Tibial artery (tissue), 4 donors: ENCODE measurements around the gene MRPS6.

Source experiments
- DNase-seq, 2 donors: peaks; one replicate each; pipeline ENCODE4 v3.0.0-alpha.2; 2019
- H3K27ac ChIP-seq, 2 donors: fragments of 200-600 bp; sonication (generic) in 1 of 2; 1 replicate in 1 of 2; 2 replicates in 1 of 2; pipeline ENCODE4 v1.5.1; 2018 to 2019; ENCODE audit warnings: mild to moderate bottlenecking in 1 of 2
- H3K27me3 ChIP-seq, 2 donors: fragments of 200-600 bp; sonication (generic) in 1 of 2; one replicate each; pipeline versions ENCODE4 v1.5.1 to v1.6.0; 2016 to 2019
- H3K36me3 ChIP-seq, 3 donors: fragments of 200-600 bp; sonication (generic) in 2 of 3; one replicate each; pipeline ENCODE4 v1.5.1; 2016 to 2019; ENCODE audit warnings: mild to moderate bottlenecking in 2 of 3
- H3K4me1 ChIP-seq, 4 donors: fragments of 200-600 bp; sonication (generic) in 2 of 4; 1 replicate in 3 of 4; 2 replicates in 1 of 4; pipeline ENCODE4 v1.5.1; 2016 to 2019
- H3K4me3 ChIP-seq, 2 donors: fragments of 200-600 bp; sonication (generic) in 1 of 2; 1 replicate in 1 of 2; 2 replicates in 1 of 2; pipeline ENCODE4 v1.5.1; 2018 to 2019; ENCODE audit warnings: mild to moderate bottlenecking in 2 of 2
- H3K9me3 ChIP-seq, 3 donors: fragments of 200-600 bp; sonication (generic) in 1 of 3; one replicate each; pipeline ENCODE4 v1.5.1; 2016 to 2019
- CTCF ChIP-seq, 2 experiments: fragments of 200-600 bp in 1 of 2; fragments of 450-650 bp in 1 of 2; IDR thresholded peaks; one replicate each; pipeline ENCODE4 v1.5.1; 2017 to 2019; ENCODE audit warnings: antibody characterized with exemption in 2 of 2, mild to moderate bottlenecking in 1 of 2, moderate library complexity in 1 of 2
- intact Hi-C: fragments of 100-400 bp; cut with DNase I; formaldehyde crosslinking; loops from one replicate; pipeline ENCODE4 v1.15.0; 2023; ENCODE audit warnings: low total_unique reads

MRPS6 gene

DNA sequence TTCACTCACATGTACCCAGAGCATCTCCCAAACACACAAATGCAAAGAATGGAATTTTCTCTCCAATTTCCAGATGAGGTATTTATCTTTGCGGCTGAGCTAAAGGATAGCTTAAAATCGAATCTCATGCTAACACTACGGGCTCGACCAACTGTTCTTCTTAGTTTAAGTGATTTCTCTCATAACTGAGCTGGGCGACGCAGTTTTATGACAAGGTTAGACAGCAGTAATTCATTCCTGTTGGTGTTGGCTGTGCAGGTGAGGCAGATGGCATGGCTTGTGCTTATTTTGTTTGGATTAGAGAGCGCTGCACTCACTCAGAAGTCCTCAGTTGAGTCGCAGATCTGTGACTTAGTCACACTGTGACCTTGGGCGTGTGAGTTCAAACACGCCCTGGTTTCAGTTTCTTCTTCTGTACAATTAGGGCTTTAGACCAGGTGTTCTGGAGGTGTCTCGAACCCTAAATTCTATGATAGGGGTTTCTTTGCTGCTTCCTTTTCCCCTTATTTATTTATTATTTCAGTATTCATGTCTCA, 41.5 kb upstream of the MRPS6 start:
- no peak overlapping the region for H3K4me3 ChIP-seq
- no peak for DNase-seq
- TF ChIP-seq CTCF (IDR thresholded peaks at IDR 0.05): no peak
- H3K36me3 ChIP-seq: no peaks in the 10 kb centered on the region
- H3K4me1 ChIP-seq: peaks cover 0 to 10% (median 0%) of the 10 kb centered on the region in 4 donors
- no peaks in the 10 kb centered on the region for H3K9me3 ChIP-seq
- H3K27ac ChIP-seq: no peak overlapping the region
- H3K27me3 ChIP-seq: no peaks in the 10 kb centered on the region
- intact Hi-C loops: no loop called here

- Histone ChIP-seq H3K27me3 (no peaks in the 10 kb centered on the region), H3K27ac (no peak overlapping the region), H3K36me3 (no peaks in the 10 kb centered on the region), H3K4me3 (no peak overlapping the region), H3K9me3 (no peaks in the 10 kb centered on the region), H3K4me1 (peaks cover 0 to 14% (median 2%) of the 10 kb centered on the region in 4 donors)
- TF ChIP-seq CTCF (IDR thresholded peaks at IDR 0.05): no peak
- intact Hi-C loops: no loop called here
- no peak for DNase-seq
These were observed 38.9 kb upstream of the MRPS6 start for GRCh38 chr21:34034369-34035014.

- H3K9me3 ChIP-seq: no peaks in the 10 kb centered on the region
- H3K27me3 ChIP-seq: no peaks in the 10 kb centered on the region
- peaks cover 0 to 24% (median 5%) of the 10 kb centered on the region in 4 donors for H3K4me1 ChIP-seq
- H3K4me3 ChIP-seq: no peak overlapping the region
- TF ChIP-seq CTCF (IDR thresholded peaks at IDR 0.05): no peak
- no peak for DNase-seq
- no peaks in the 10 kb centered on the region for H3K36me3 ChIP-seq
- H3K27ac ChIP-seq: no peak overlapping the region
- intact Hi-C loops: no loop called here
These were observed 37.6 kb upstream of the MRPS6 start for GRCh38 chr21:34035619-34036354.

GRCh38 chr21:34037009-34037795, 36.2 kb upstream of the MRPS6 start:
- no peak overlapping the region for H3K27ac ChIP-seq
- no peaks in the 10 kb centered on the region for H3K27me3 ChIP-seq
- H3K9me3 ChIP-seq: no peaks in the 10 kb centered on the region
- peaks cover 0 to 24% (median 5%) of the 10 kb centered on the region in 4 donors for H3K4me1 ChIP-seq
- no peak for DNase-seq
- no peak overlapping the region for H3K4me3 ChIP-seq
- intact Hi-C loops: no loop called here
- TF ChIP-seq CTCF (IDR thresholded peaks at IDR 0.05): no peak
- no peaks in the 10 kb centered on the region for H3K36me3 ChIP-seq

DNA sequence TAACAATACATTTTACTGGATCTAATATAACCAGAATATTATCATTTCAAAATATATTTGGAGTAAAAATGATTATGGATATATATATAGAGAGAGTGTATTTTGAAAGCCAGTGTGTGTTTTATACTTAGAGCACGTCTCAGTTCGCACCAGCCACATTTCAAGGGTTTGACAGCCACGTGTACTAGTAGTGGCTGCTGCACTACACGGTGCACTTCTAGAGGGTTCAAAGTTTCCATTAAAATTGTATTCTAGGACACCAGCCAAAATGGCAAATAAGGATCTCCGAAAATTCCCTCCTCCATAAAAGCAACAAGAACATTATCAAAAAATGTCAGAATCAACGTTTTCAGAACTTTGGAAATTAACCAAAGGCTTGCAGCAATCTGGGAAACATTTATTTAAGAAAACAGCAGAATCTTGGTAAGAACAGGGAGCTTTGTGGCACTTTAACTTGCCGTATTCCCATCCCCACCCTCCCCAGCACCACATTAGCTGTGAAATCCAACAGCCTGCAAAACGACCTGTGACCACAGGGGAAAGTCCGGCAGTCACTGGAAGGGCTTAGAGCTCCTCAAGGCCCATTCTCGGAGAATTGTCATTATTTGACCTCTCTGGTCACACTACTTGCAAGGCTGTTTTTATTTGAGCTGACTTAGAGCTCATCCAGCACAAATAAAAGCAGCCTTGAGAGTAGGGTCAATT, 33.5 kb upstream of the MRPS6 start:
- no peaks in the 10 kb centered on the region for H3K9me3 ChIP-seq
- no peaks in the 10 kb centered on the region for H3K36me3 ChIP-seq
- intact Hi-C loops: no loop called here
- TF ChIP-seq CTCF (IDR thresholded peaks at IDR 0.05): peak; percentile 27 to 38
- H3K4me1 ChIP-seq: peaks cover 0 to 14% (median 5%) of the 10 kb centered on the region in 4 donors
- no peak overlapping the region for H3K4me3 ChIP-seq
- H3K27ac ChIP-seq: peak overlapping the region; percentile 62 to 65
- peak in 1 of 2 donors; percentile 66 for DNase-seq
- H3K27me3 ChIP-seq: no peaks in the 10 kb centered on the region
